Kidney (tissue), 14 donors: Measurements from ENCODE around the gene GAL3ST3. TPM values are rescaled to one million over a fixed set of nuclear protein-coding genes. Genes with fewer than 3 reads are reported as not detected.
A peak's percentile ranks its signal among the peaks of the same experiment; 100 is the strongest.
"Not testable (repeated sequence)": the region's sequence is repeated elsewhere in the genome, so short reads cannot be mapped to it uniquely, and the experiment has no call there.

Experiments
- DNase-seq, 5 donors: peaks; one replicate each; pipeline ENCODE4 v3.0.0-alpha.2; 2013 to 2020
- FAIRE-seq: peaks from 2 replicates; lab custom pipeline; 2012; peaks lifted over from hg19 to GRCh38; lab: Jason Lieb, UNC
- H3K27ac ChIP-seq, 2 donors: one replicate each; pipeline ENCODE4 v1.7.0; 2013; ENCODE audit warnings: low read depth in 2 of 2, low read length in 2 of 2, inconsistent platforms in 1 of 2
- H3K27me3 ChIP-seq: one replicate; pipeline ENCODE4 v1.7.1; 2013; ENCODE audit warnings: low read length, inconsistent platforms; ENCODE audit not compliant: control insufficient read depth, insufficient read depth
- H3K36me3 ChIP-seq, 3 donors: one replicate each; pipeline versions ENCODE4 v1.7.0 to v1.7.1; 2013; ENCODE audit warnings: low read length in 3 of 3, control low read depth in 1 of 3, inconsistent platforms in 1 of 3; ENCODE audit not compliant: insufficient read depth in 3 of 3, control insufficient read depth in 2 of 3
- H3K4me1 ChIP-seq, 3 donors: one replicate each; pipeline versions ENCODE4 v1.7.0 to v1.7.1; 2013; ENCODE audit warnings: low read length in 3 of 3, inconsistent platforms in 1 of 3, low read depth in 1 of 3; ENCODE audit not compliant: control insufficient read depth in 2 of 3, insufficient read depth in 2 of 3
- H3K4me3 ChIP-seq, 3 donors: one replicate each; pipeline versions ENCODE4 v1.7.0 to v1.8.1; 2013; ENCODE audit warnings: low read length in 3 of 3, control low read depth in 1 of 3, inconsistent platforms in 1 of 3
- H3K9ac ChIP-seq, 3 donors: one replicate each; pipeline versions ENCODE4 v1.7.0 to v1.7.1; 2013; ENCODE audit warnings: low read length in 3 of 3, control low read depth in 1 of 3, inconsistent platforms in 1 of 3
- H3K9me3 ChIP-seq, 3 donors: one replicate each; pipeline versions ENCODE4 v1.7.0 to v1.7.1; 2013; ENCODE audit warnings: low read length in 3 of 3, control low read depth in 1 of 3, inconsistent platforms in 1 of 3; ENCODE audit not compliant: control insufficient read depth in 2 of 3, insufficient read depth in 1 of 3
- CTCF ChIP-seq: IDR thresholded peaks from 3 replicates; pipeline ENCODE4 v1.5.1; 2012; ENCODE audit warnings: mild to moderate bottlenecking, moderate library complexity, borderline replicate concordance; ENCODE audit not compliant: insufficient read depth; ENCODE audit errors: extremely low read depth
- intact Hi-C: fragments of 100-400 bp; cut with DNase I; formaldehyde crosslinking; loops from one replicate; pipeline ENCODE4 v1.11.1; 2022
- polyA plus RNA-seq: library from polyadenylated mRNA; stranded (reverse); fragments of 350-450 nt; fragmentation: Illumina TruSeq; extraction: RNeasy Lipid Tissue Mini Kit (QIAGEN cat#74804); gene quantifications from one replicate; pipeline ENCODE4 v1.2.3, GENCODE V29; 2014; ENCODE audit warnings: low read depth, low replicate concordance; ENCODE audit not compliant: insufficient read depth
- total RNA-seq: library from RNA; stranded (reverse); fragmentation: NEBNext Ultra II Directional; extraction: Animal tissue kit (Norgen Biotek cat#: 25700); gene quantifications from one replicate; pipeline ENCODE4 v1.2.1, GENCODE V29; 2021
- donor health status: control.
- donor health status: control.
- donor health status: control.
- donor health status: control.
- donor health status: control.
- donor health status: DM: yes; HTN: yes; CAD: no.
- donor health status: Normal renal cell carcinoma (clear cell type).

Gene GAL3ST3
- total and polyA plus RNA-seq, 2 donors from 2014 or later: 2.5 to 7.6 TPM

GRCh38 chr11:66012371-66012945, 36.5 kb downstream of the GAL3ST3 start:
- Histone ChIP-seq H3K4me1 (peaks cover 0 to 3% (median 0%) of the 10 kb centered on the region in 3 donors), H3K9ac (no peak overlapping the region), H3K9me3 (no peaks in the 10 kb centered on the region), H3K4me3 (no peak overlapping the region), H3K36me3 (no peaks in the 10 kb centered on the region), H3K27me3 (peaks cover 9% of the 10 kb centered on the region), H3K27ac (no peak overlapping the region)
- DNase-seq (peak in 1 of 5 donors; percentile 64), FAIRE-seq (no peak)
- intact Hi-C loops: no loop called here
- no peak for TF ChIP-seq CTCF

GRCh38 chr11:66011785-66012303, 37.1 kb downstream of the GAL3ST3 start, which contains the start of gene CST6:
TSS of gene CST6 (plus strand) at chr11:66012008. CDS start at chr11:66012045, 37 bp downstream.
- peaks cover 9% of the 10 kb centered on the region for H3K27me3 ChIP-seq
- no peak for TF ChIP-seq CTCF
- no peak within 1 kb of the TSS for H3K9ac ChIP-seq
- peaks cover 0 to 3% (median 0%) of the 10 kb centered on the region in 3 donors for H3K4me1 ChIP-seq
- intact Hi-C loops: no loop called here
- DNase-seq (peak in 1 of 5 donors; percentile 76), FAIRE-seq (no peak)
- H3K27ac ChIP-seq: no peak within 1 kb of the TSS
- H3K4me3 ChIP-seq: no peak within 1 kb of the TSS
- no peaks in the 10 kb centered on the region for H3K9me3 ChIP-seq
- H3K36me3 ChIP-seq: no peaks in the 10 kb centered on the region

- Histone ChIP-seq H3K4me3 (no peak overlapping the region), H3K27ac (no peak overlapping the region), H3K9ac (no peak overlapping the region), H3K9me3 (no peaks in the 10 kb centered on the region), H3K4me1 (peaks cover 0 to 3% (median 0%) of the 10 kb centered on the region in 3 donors), H3K36me3 (no peaks in the 10 kb centered on the region), H3K27me3 (peaks cover 9% of the 10 kb centered on the region)
- no peak for FAIRE-seq
- intact Hi-C loops: no loop called here
- peak in 4 of 5 donors; percentile 34 to 79 (median 59) for DNase-seq
- no peak for TF ChIP-seq CTCF
These were observed 37.6 kb downstream of the GAL3ST3 start for GRCh38 chr11:66011239-66011784.

GRCh38 chr11:66010036-66010435, 38.9 kb downstream of the GAL3ST3 start:
- H3K9me3 ChIP-seq, FAIRE-seq, H3K27me3 ChIP-seq, H3K9ac ChIP-seq, intact Hi-C loops, H3K4me1 ChIP-seq, DNase-seq, H3K36me3 ChIP-seq, H3K27ac ChIP-seq, H3K4me3 ChIP-seq: not testable (repeated sequence)
